SH-SY5Y (cell line): ENCODE data around the gene INPP4B.

Source experiments
- GATA2 ChIP-seq: IDR thresholded peaks from 2 replicates; pipeline ENCODE4 v1.6.1; 2011; ENCODE audit warnings: mild to moderate bottlenecking, low read depth, low read length
- GATA3 ChIP-seq: IDR thresholded peaks from 2 replicates; pipeline ENCODE4 v1.6.1; 2011; ENCODE audit warnings: low read depth, mild to moderate bottlenecking, low read length, moderate library complexity

- TF ChIP-seq GATA2 (no peak), GATA3 (no peak)
These were observed 250.0 kb downstream of the INPP4B start for GRCh38 chr4:142596121-142596520.
